GM18909 (cell line): Measurements from ENCODE around the gene CLIP3.
"Not testable (repeated sequence)": the region's sequence is repeated elsewhere in the genome, so short reads cannot be mapped to it uniquely, and the experiment has no call there.

ENCODE experiments used
- ATAC-seq: cut with Tn5 transposase; IDR thresholded peaks from one replicate; pipeline ENCODE4 v1.9.1; 2021; ENCODE audit warnings: mild to moderate bottlenecking; ENCODE audit not compliant: unreplicated experiment, poor library complexity

CLIP3 gene

GRCh38 chr19:36049080-36049698 is 16.5 kb upstream of the CLIP3 start:
- no peak for ATAC-seq

DNA sequence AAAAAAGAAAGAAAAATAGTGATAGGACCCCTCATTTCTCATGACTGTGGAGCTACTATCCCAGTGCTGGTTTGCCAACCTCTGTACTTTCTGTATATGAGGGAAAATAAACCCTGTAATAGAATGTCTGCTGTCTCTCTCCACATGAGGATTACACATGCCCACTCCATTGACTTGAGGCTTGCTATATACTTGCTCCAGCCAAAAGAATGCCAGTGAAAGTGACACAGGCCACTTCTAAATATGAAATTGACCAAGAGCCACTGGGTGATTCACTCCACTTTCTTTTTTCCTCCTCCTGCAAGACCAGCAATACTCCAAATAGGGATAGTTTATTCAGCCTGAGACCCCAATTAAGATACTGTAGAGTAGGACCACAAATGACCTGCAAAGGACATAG is 15.2 kb upstream of the CLIP3 start:
- ATAC-seq: no peak

GRCh38 chr19:36046443-36047050 is 13.9 kb upstream of the CLIP3 start:
- no peak for ATAC-seq

DNA sequence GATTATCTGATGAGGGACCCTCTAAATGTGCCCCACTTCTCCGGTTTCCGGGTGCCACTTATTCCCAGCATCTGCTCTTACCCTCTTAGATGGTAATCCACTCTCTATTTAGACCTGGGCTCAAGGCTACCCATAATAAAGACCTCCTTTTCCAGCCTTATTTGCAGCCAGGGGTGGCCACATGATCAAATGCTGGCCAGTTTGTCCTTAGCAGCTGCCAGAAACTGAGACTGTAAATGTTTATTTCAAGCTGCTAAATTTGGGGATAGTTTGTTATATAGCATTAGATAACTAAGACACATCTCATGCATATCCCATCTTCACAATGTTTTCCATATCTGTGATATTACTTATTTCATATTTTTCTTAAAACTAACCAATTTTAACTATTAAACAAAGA is 11.3 kb upstream of the CLIP3 start:
- no peak for ATAC-seq

DNA sequence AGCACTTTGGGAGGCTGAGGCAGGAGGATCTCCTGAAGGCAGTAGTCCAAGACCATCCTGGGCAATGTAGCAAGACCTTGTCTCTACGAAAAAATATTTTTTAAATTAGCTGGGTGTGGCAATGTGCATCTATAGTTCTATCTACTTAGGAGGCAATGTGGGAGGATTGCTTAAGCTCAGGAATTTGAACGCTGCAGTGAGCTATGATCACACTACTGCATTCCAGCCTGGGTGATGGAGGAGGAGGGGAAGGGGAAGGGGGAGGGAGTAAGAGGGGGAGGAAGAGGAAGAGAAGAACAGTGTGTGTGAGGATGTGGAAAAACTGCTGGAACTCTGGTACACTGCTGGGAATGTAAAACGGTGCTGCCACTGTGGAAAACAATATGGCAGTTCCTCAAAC is 9.2 kb upstream of the CLIP3 start:
- no peak for ATAC-seq

GRCh38 chr19:36041092-36041491 is 8.4 kb upstream of the CLIP3 start:
- not testable (repeated sequence) for ATAC-seq

DNA sequence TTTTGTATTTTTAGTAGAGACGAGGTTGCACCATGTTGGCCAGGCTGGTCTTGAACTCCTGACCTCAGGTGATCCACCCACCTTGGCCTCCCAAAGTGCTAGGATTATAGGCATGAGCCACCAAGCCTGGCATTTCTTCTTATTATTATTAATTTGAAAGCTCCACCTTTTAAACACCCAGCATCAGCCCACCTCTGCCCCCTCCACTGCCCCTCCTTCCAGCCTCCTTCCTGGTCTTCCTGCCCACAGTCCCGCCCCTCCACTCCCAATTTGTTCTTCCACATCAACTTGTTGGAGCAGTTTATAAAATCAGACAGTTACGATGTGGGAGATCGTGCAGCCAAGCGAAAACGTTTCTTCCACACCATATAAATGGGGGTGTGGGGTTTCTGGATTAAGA is 7.8 kb upstream of the CLIP3 start:
- no peak for ATAC-seq

GRCh38 chr19:36031308-36031707 is 1.4 kb downstream of the CLIP3 start:
- ATAC-seq: no peak

- ATAC-seq: no peak
Measured at GRCh38 chr19:36030264-36031148, 2.2 kb downstream of the CLIP3 start.

- no peak for ATAC-seq
Measured at GRCh38 chr19:36028313-36029041, 4.2 kb downstream of the CLIP3 start.

DNA sequence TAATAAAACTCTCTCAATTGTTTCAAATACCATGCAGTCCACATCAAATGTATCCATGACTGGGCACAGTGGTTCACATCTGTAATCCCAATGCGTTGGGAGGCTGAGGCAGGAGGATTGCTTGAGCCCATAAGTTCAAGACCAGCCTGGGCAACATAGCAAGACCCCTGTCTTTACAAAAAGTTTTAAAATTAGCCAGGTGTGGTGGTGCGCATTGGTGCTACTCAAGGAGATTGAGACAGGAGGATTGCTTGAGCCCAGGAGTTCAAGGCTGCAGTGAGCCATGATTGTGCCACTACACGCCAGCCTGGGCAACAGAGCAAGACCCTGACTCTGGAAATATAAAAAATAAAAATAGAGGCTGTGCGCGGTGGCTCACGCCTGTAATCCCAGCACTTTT is 5.0 kb downstream of the CLIP3 start:
- no peak for ATAC-seq

- ATAC-seq: no peak
Measured at GRCh38 chr19:36026091-36026876, 6.4 kb downstream of the CLIP3 start.

DNA sequence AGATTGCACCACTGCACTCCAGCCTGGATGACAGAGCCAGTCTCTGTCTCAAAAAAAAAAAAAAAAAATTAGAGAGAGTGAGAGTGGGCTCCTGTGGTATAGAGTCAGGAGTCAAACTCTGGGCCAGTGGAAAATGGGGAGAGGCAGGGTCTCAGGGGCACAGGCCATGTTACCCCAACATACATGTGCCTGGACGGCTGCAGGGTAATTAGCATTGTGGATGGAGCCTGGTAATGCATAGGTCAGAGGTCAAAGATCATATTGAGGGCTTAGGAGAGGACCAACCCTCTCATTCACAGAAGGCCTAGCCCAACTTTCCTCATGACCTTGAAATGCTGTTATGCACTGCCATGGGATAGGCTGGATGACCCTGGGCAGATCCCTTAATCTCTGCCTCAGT is 7.1 kb downstream of the CLIP3 start:
- ATAC-seq: no peak

- no peak for ATAC-seq
Measured at GRCh38 chr19:36023432-36023831, 9.2 kb downstream of the CLIP3 start.

GRCh38 chr19:36019061-36019670 is 13.5 kb downstream of the CLIP3 start:
- no peak for ATAC-seq

DNA sequence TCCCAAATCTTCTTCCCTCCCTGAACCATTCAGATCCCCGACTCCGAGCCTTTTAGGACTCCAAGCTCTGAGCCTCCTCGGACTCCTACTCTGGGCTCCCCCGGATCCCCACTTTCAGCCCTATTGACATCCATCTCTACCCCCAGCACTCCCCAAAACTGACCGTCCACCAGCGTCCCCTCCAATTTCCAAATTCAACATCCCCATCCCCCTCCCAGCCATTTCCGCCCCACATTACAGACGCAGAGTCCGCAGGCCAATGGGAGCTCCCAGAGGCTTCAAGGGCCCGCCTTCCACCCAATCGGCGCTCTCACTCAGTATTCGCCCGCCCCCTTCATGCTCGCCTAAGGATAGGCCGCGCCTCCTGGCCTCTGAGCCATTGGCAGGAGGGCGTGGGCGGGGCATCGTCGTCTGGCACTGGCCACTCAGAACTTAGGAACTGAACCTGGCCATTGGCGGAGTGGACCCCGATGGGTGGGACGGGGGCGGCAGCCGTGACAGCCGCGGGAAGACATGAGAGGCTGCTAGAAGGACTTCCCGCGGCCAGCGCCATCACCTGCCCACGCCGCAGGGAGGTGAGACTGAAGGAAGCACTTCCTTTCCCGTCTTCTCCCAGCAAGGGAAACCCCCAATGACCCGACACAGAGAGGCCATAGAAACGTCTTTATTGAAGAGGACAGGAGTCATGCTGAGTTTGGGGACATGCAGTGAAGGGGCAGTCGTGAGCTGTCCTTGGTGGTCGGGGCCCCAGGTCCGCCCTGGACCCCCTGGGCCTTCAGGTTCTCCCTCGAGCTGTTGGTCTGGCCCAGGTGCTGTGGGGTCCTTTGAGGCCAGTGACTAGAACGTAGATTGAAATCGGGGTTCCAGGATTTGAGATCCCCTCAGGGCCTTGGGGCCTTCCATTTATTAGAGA is 18.4 kb downstream of the CLIP3 start, which contains the start of gene ALKBH6:
Gene ALKBH6, minus strand, starts transcription at position 202 of the 913 bp plus-strand sequence. CDS start 816 bp downstream, outside the sequence.
- ATAC-seq: peak; percentile 97

- no peak for ATAC-seq
Measured at GRCh38 chr19:36013280-36014011, 19.2 kb downstream of the CLIP3 start.

GRCh38 chr19:36010402-36010801 is 22.3 kb downstream of the CLIP3 start:
- ATAC-seq: no peak
